Panc1 (cell line): ENCODE results near the gene FCGBP. TPM values are rescaled to one million over a fixed set of nuclear protein-coding genes. Genes with fewer than 3 reads are reported as not detected.

ENCODE experiments used
- ATAC-seq: fragments of 200-7000 bp; cut with Tn5 transposase; 2 replicates; pipeline ENCODE4 v1.9.1; 2020; ENCODE audit warnings: mild to moderate bottlenecking, moderate library complexity
- Bru-seq: library from RNA; stranded (reverse); fragments of 400-500 nt; gene quantifications from one replicate; lab custom pipeline; 2021; lab: Mats Ljungman, UMichigan
- BruChase-seq, 2 experiments: library from RNA; stranded (reverse); fragments of 400-500 nt; gene quantifications; one replicate each; lab custom pipeline; 2021; lab: Mats Ljungman, UMichigan
- BruUV-seq: library from RNA; stranded (reverse); fragments of 400-500 nt; replicated peaks from 2 replicates; lab custom pipeline; 2021; lab: Mats Ljungman, UMichigan
- CTCF ChIA-PET: fragments of 300-600 bp; sonication (Branson Sonifier 250); formaldehyde crosslinking; loops from one replicate; lab custom pipeline; 2022; ENCODE audit warnings: antibody characterized with exemption; lab: Charles Lee
- POLR2A ChIA-PET: fragments of 300-600 bp; sonication (Branson Sonifier 250); formaldehyde crosslinking; loops from one replicate; lab custom pipeline; 2022; ENCODE audit warnings: antibody characterized with exemption; lab: Charles Lee
- DNase-seq: peaks from one replicate; pipeline ENCODE4 v3.0.0-alpha.2; 2010; ENCODE audit warnings: low read depth, low spot score
- H3K27ac ChIP-seq: 2 replicates; pipeline ENCODE4 v1.5.1; 2011; ENCODE audit warnings: mild to moderate bottlenecking, low read length, inconsistent platforms
- H3K27me3 ChIP-seq: fragments of 200-500 bp; sonication (Bioruptor generic); 2 replicates; pipeline ENCODE4 v1.6.0; 2014; ENCODE audit warnings: low read length, inconsistent platforms; ENCODE audit not compliant: control insufficient read depth, insufficient read depth
- H3K36me3 ChIP-seq: fragments of 200-500 bp; sonication (Bioruptor generic); 2 replicates; pipeline ENCODE4 v1.5.1; 2014; ENCODE audit warnings: inconsistent platforms, mild to moderate bottlenecking, low read length, moderate library complexity; ENCODE audit not compliant: control insufficient read depth, insufficient read depth
- H3K4me1 ChIP-seq: 2 replicates; pipeline ENCODE4 v1.5.1; 2011; ENCODE audit warnings: inconsistent platforms, mild to moderate bottlenecking, low read length, moderate library complexity; ENCODE audit not compliant: control insufficient read depth, insufficient read depth
- H3K4me3 ChIP-seq, 2 experiments: 2 replicates each; pipeline ENCODE4 v1.5.1; 2011 to 2012; ENCODE audit warnings: low read depth in 2 of 2, low read length in 2 of 2, mild to moderate bottlenecking in 2 of 2, inconsistent platforms in 1 of 2, moderate library complexity in 1 of 2
- H3K9me3 ChIP-seq: fragments of 200-500 bp; sonication (Bioruptor generic); 2 replicates; pipeline ENCODE4 v1.5.1; 2014; ENCODE audit warnings: low read depth, mild to moderate bottlenecking, inconsistent platforms, low read length, moderate library complexity; ENCODE audit not compliant: control insufficient read depth, insufficient read depth
- CTCF ChIP-seq: fragments of 450-650 bp; IDR thresholded peaks from 2 replicates; pipeline ENCODE4 v1.5.1; 2017; ENCODE audit warnings: mild to moderate bottlenecking
- POLR2AphosphoS5 ChIP-seq: IDR thresholded peaks from 2 replicates; pipeline ENCODE4 v1.6.1; 2012; ENCODE audit warnings: mild to moderate bottlenecking, low read depth, low read length, moderate library complexity
- REST ChIP-seq, 2 experiments: IDR thresholded peaks; 2 replicates each; pipeline ENCODE4 v1.6.1; 2011 to 2012; ENCODE audit warnings: low read depth in 2 of 2, control low read depth in 1 of 2, low read length in 1 of 2, mild to moderate bottlenecking in 1 of 2, moderate library complexity in 1 of 2; ENCODE audit not compliant: insufficient read depth in 1 of 2
- SIN3A ChIP-seq: IDR thresholded peaks from 2 replicates; pipeline ENCODE4 v1.6.1; 2012; ENCODE audit warnings: low read depth, mild to moderate bottlenecking, low read length, moderate library complexity, borderline replicate concordance; ENCODE audit not compliant: insufficient read depth
- TCF7L2 ChIP-seq: IDR thresholded peaks from 2 replicates; pipeline ENCODE4 v1.6.1; 2011; ENCODE audit warnings: mild to moderate bottlenecking, low read depth, low read length, inconsistent platforms
- in situ Hi-C: cut with HindIII; loops from 2 replicates; pipeline ENCODE4 v1.10.0; 2016; ENCODE audit warnings: low sequenced_read_pairs, low pct_unique_long_range_greater_than_20kb
- intact Hi-C: fragments of 100-400 bp; cut with micrococcal nuclease; formaldehyde crosslinking; loops from one replicate; pipeline ENCODE4 v1.10.0; 2022; ENCODE audit not compliant: unreplicated experiment
- long read RNA-seq: library from polyadenylated mRNA; unstranded; transcript quantifications from one replicate; pipeline ENCODE4 v2.0.0, GENCODE V29; 2021; ENCODE audit not compliant: unreplicated experiment
- polyA plus RNA-seq: library from polyadenylated mRNA; unstranded; fragments of >200 nt; gene quantifications from one replicate; pipeline ENCODE4 v1.2.1, GENCODE V29; 2012; ENCODE audit warnings: missing spikeins; ENCODE audit not compliant: insufficient read length
- total RNA-seq: library from RNA; stranded (reverse); gene quantifications from one replicate; pipeline ENCODE4 v1.2.1, GENCODE V29; 2021; ENCODE audit not compliant: unreplicated experiment

The FCGBP gene
- total RNA-seq (6.4 TPM), Bru-seq, nascent RNA (percentile 35 among the genes with signal in this experiment), BruChase-seq, experiment 1, labeled RNA remaining after a 2-hour chase (percentile 39 among the genes with signal in this experiment), BruChase-seq, experiment 2, labeled RNA remaining after a 6-hour chase (percentile 49 among the genes with signal in this experiment)
- 6.9 TPM for polyA plus RNA-seq
- long read RNA-seq, partial matches to known transcripts, result 2 of 3 reads
- long read RNA-seq, other reads (novel, unspliced or antisense), result 1 of 3 reads

GRCh38 chr19:39934584-39935363, at the start of gene FCGBP:
TSS of gene FCGBP (minus strand) at chr19:39934634.
- Histone ChIP-seq H3K4me3 (no peak within 1 kb of the TSS), H3K36me3 (no peaks in the 10 kb centered on the region), H3K9me3 (no peaks in the 10 kb centered on the region), H3K27ac (no peak within 1 kb of the TSS), H3K27me3 (peaks cover 30% of the 10 kb centered on the region), H3K4me1 (no peaks in the 10 kb centered on the region)
- ATAC-seq (peak; percentile 31), DNase-seq (no peak)
- intact Hi-C loops (no loop called here), in situ Hi-C loops (loop anchor here (5.0 to 25.0 kb wide), 8 partner anchors 38 to 947 kb away; partner anchors contain the start of genes FBXO17, PSMC4 and ZNF780A)
- TF ChIP-seq REST (IDR thresholded peaks at IDR 0.05; ENCODE audit: insufficient read depth in 1 of 2, low read depth in 2 of 2, low read length in 1 of 2), result no peak
- no peak for TF ChIP-seq POLR2AphosphoS5
- no peak for TF ChIP-seq CTCF
- no peak for TF ChIP-seq TCF7L2
- no peak for TF ChIP-seq SIN3A
- POLR2A ChIA-PET, result interaction anchor here (0.6 to 1.5 kb wide), 5 partner anchors 10 to 189 kb away, joined by 3 to 14 read pairs (median 6); partner anchors contain the start of gene PSMC4
- CTCF ChIA-PET, result interaction anchor here (0.6 to 3.3 kb wide), 5 partner anchors 17 to 374 kb away, joined by 3 to 15 read pairs (median 4); partner anchors contain the start of gene PSMC4
- BruUV-seq, result no TSS peak

GRCh38 chr19:39983695-39984300, 49.4 kb upstream of the FCGBP start:
- TF ChIP-seq SIN3A (no peak), TCF7L2 (no peak), CTCF (no peak), POLR2AphosphoS5 (no peak), REST (IDR thresholded peaks at IDR 0.05; ENCODE audit: insufficient read depth in 1 of 2, low read depth in 2 of 2, low read length in 1 of 2) (no peak)
- BruUV-seq, result TSS peak; percentile 0
- CTCF ChIA-PET, result interaction anchor here (0.6 to 2.3 kb wide), 2 partner anchors 13 to 27 kb away, joined by 5 to 9 read pairs; partner anchors contain the start of gene PSMC4
- no peaks in the 10 kb centered on the region for H3K27me3 ChIP-seq
- peaks cover 43% of the 10 kb centered on the region for H3K36me3 ChIP-seq
- no peaks in the 10 kb centered on the region for H3K4me1 ChIP-seq
- H3K27ac ChIP-seq, result no peak overlapping the region
- H3K4me3 ChIP-seq, result no peak overlapping the region
- H3K9me3 ChIP-seq, result peaks cover 63% of the 10 kb centered on the region
- DNase-seq (no peak), ATAC-seq (peak; percentile 20)
- intact Hi-C loops (no loop called here), in situ Hi-C loops (no loop called here)
- POLR2A ChIA-PET, result interaction anchor here (0.7 to 0.9 kb wide), 2 partner anchors 10 to 146 kb away, joined by 3 to 4 read pairs; no protein-coding TSS in a partner anchor
